GM19351 (cell line): ENCODE results near the gene PMM2.
"Not testable (repeated sequence)": the region's sequence is repeated elsewhere in the genome, so short reads cannot be mapped to it uniquely, and the experiment has no call there.

ENCODE experiments used
- ATAC-seq: cut with Tn5 transposase; IDR thresholded peaks from one replicate; pipeline ENCODE4 v1.9.1; 2021; ENCODE audit warnings: mild to moderate bottlenecking, moderate library complexity; ENCODE audit not compliant: unreplicated experiment

Gene PMM2

GRCh38 chr16:8816967-8817655 lies 19.5 kb downstream of the PMM2 start:
- ATAC-seq = no peak

- ATAC-seq = peak; percentile 79
Measured at GRCh38 chr16:8818504-8819270, 21.0 kb downstream of the PMM2 start.

- ATAC-seq = no peak
Measured at GRCh38 chr16:8819411-8820034, 21.9 kb downstream of the PMM2 start.

- no peak for ATAC-seq
Measured at GRCh38 chr16:8822403-8822802, 24.8 kb downstream of the PMM2 start.

GRCh38 chr16:8826278-8826879 lies 28.7 kb downstream of the PMM2 start:
- no peak for ATAC-seq

GRCh38 chr16:8828541-8829165 lies 31.0 kb downstream of the PMM2 start:
- ATAC-seq = no peak

- ATAC-seq = no peak
Measured at GRCh38 chr16:8831450-8831849, 33.8 kb downstream of the PMM2 start.

GRCh38 chr16:8831871-8832716 lies 34.5 kb downstream of the PMM2 start:
- no peak for ATAC-seq

GRCh38 chr16:8832717-8833105 lies 35.1 kb downstream of the PMM2 start:
- ATAC-seq = no peak

- not testable (repeated sequence) for ATAC-seq
Measured at GRCh38 chr16:8836797-8837196, 39.2 kb downstream of the PMM2 start.

- not testable (repeated sequence) for ATAC-seq
Measured at GRCh38 chr16:8837594-8837993, 40.0 kb downstream of the PMM2 start.

- not testable (repeated sequence) for ATAC-seq
Measured at GRCh38 chr16:8842016-8842415, 44.4 kb downstream of the PMM2 start.

GRCh38 chr16:8843296-8843695 lies 45.7 kb downstream of the PMM2 start:
- ATAC-seq = not testable (repeated sequence)

- no peak for ATAC-seq
Measured at GRCh38 chr16:8845699-8846298, 48.2 kb downstream of the PMM2 start.

- no peak for ATAC-seq
Measured at GRCh38 chr16:8846401-8846932, 48.8 kb downstream of the PMM2 start.

GRCh38 chr16:8847145-8847544 lies 49.5 kb downstream of the PMM2 start:
- ATAC-seq = no peak

- no peak for ATAC-seq
Measured at GRCh38 chr16:8847623-8848022, 50.0 kb downstream of the PMM2 start.

GRCh38 chr16:8848231-8848938 lies 50.7 kb downstream of the PMM2 start:
- no peak for ATAC-seq

- no peak for ATAC-seq
Measured at GRCh38 chr16:8848939-8849391, 51.3 kb downstream of the PMM2 start.
